ENCODE results near the gene IGF2BP3.
"Not testable (repeated sequence)": the region's sequence is repeated elsewhere in the genome, so short reads cannot be mapped to it uniquely, and the experiment has no call there.

The IGF2BP3 gene

DNA sequence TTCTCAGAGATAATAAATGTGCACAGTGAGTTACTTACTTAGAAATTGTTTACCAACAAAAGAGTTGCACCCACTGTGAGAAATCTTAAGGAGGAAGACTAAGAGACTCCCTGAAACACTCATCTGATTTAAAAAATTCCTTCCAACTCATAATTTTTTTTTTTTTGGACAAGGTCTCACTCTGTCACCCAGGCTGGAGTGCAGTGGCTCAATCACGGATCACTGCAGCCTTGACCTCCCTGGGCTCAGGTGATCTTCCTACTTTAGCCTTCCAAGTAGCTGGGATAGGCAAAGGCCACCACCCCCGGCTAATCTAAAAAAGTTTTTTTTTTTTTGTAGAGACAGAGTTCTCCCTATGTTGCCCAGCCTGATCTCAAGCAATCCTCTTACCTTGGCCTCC lies 135.2 kb downstream of the IGF2BP3 start:
- ATAC-seq: no peak
- Mint-ChIP-seq H3K27ac (no peak overlapping the region), H3K4me1 (no peaks in the 10 kb centered on the region), H3K9me3 (no peaks in the 10 kb centered on the region), H3K4me3 (no peak overlapping the region), H3K27me3 (no peaks in the 10 kb centered on the region)
- DNase-seq: no peak

DNA sequence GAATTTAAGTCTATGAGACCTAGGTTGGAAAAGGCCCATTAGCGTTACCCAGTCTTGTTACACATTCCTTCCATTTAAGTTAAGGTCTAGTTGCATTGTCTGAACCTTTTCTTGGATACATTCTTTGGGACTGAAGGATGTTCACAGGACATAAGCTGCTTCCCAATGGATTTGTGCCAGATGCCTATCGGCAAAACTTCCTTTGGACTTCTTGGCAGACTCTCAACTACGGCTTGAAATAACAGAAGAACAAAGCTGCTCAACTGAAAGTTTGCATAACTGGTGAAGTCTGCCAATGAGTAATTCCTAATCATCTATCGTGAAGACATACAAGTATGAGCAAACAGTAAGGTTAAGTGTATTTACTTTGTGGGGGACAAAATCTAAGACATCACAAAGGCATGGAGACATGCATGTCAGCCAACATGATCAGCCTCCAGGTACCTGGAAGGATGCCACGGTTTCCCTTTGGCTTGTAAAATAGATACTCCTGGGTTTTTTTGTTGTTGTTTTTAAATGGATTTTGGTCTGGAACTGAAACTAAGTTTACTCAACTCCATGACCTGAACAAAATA lies 135.7 kb downstream of the IGF2BP3 start:
- H3K9me3 Mint-ChIP-seq: no peaks in the 10 kb centered on the region
- DNase-seq (no peak), ATAC-seq (no peak)
- H3K27ac Mint-ChIP-seq: no peak overlapping the region
- H3K4me3 Mint-ChIP-seq: no peak overlapping the region
- H3K27me3 Mint-ChIP-seq: no peaks in the 10 kb centered on the region
- H3K4me1 Mint-ChIP-seq: no peaks in the 10 kb centered on the region

DNA sequence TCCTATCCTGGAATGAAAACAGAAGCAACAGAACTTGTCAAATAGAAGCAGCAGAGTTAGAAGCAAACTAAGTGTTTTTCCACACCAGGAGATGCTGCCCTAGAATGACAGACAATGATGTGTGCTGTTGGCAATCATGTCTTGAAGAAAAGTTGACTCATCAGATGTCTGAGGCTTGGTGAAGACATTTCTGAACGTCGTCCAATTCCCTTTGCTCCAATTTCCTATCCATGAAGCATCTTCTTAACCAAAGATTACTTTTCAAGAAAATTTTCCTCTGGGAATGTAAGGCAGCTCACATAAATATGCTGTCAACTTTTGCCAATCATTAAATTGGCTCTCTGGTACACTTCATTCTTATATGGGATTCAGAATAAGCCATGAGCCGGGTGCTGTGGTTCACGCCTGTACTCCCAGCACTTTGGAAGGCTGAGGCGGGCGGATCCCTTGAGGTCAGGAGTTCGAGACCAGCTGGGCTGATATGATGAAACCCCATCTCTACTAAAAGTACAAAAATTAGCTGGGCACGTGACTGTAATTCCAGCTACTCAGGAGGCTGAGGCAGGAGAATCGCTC lies 136.5 kb downstream of the IGF2BP3 start:
- no peak for DNase-seq
- Mint-ChIP-seq H3K4me3 (no peak overlapping the region), H3K9me3 (no peaks in the 10 kb centered on the region), H3K27me3 (no peaks in the 10 kb centered on the region), H3K27ac (no peak overlapping the region), H3K4me1 (no peaks in the 10 kb centered on the region)
- no peak for ATAC-seq

DNA sequence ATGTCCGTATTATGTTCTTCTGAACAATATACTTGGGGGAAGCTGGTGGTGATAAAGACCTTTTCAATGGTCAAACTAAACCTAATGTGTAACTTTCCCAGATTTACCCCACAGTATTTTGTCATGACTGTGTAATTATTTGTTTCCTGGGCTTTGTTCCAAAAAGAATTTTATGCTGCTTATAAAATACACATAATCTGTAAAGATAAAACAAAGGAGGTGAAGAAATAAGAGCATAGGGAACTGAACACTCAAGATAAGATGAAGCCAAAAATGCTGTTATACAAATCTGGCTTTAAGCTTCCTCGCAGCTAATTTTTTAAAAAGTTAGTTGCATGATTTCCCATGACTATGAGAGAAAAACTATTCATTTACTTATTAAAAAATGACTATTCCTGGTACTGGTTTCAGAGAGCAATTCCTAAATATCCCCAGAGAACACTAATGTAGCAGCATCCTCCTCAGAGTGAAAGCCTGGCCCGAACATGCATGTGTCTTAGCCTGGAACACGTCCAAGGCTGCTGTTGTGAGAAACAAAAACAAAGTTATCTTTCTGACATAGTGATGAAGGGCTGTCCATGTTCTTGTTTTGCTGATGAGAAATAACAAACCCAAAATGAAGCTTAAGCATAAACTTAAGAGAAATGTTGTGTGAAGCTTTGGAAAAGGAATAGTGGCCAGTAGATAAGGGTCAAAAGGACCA lies 137.2 kb downstream of the IGF2BP3 start:
- no peak for DNase-seq
- Mint-ChIP-seq H3K4me1 (no peaks in the 10 kb centered on the region), H3K27me3 (no peaks in the 10 kb centered on the region), H3K27ac (no peak overlapping the region), H3K4me3 (no peak overlapping the region), H3K9me3 (no peaks in the 10 kb centered on the region)
- no peak for ATAC-seq

DNA sequence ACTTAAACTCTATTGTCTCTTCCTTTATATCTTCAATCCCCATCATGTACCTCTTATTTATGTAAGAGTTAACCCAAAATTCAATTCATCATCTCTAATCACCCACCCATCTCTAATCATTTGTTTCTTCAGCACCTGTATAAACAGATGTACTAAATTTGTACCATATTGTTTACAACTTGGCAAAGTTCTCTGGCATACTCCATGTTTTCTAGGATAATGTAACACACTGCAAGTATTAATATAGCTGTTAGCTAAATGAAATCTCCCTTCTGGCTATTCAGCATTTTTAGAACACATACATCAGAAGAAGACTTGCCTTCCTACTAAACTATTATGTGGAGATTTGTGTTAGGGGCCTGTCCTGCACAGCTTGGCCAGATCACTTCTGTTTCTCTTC lies 138.1 kb downstream of the IGF2BP3 start:
- no peaks in the 10 kb centered on the region for H3K27me3 Mint-ChIP-seq
- H3K4me3 Mint-ChIP-seq: no peak overlapping the region
- no peaks in the 10 kb centered on the region for H3K4me1 Mint-ChIP-seq
- ATAC-seq (no peak), DNase-seq (no peak)
- H3K9me3 Mint-ChIP-seq: no peaks in the 10 kb centered on the region
- no peak overlapping the region for H3K27ac Mint-ChIP-seq

DNA sequence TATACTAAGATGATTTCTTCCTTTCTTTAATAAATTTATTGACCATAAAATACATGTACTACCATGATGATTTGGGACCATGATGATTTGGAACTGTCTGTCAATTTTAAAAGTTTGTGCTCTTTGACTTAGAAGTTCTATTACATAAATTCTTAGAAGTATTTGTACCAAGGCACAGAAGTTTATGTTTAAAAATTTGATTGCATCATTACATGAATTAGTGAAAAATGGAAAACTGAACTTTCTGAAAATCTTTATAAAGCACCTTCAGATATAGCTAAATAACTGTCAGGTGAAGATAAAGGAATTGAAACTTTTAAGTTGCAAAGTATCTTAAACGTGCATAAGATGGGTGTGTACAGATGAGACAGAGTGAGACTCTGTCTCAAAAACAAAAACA lies 139.2 kb downstream of the IGF2BP3 start:
- no peak for DNase-seq
- ATAC-seq: no peak
- Mint-ChIP-seq H3K4me3 (no peak overlapping the region), H3K9me3 (no peaks in the 10 kb centered on the region), H3K4me1 (no peaks in the 10 kb centered on the region), H3K27ac (no peak overlapping the region), H3K27me3 (no peaks in the 10 kb centered on the region)

DNA sequence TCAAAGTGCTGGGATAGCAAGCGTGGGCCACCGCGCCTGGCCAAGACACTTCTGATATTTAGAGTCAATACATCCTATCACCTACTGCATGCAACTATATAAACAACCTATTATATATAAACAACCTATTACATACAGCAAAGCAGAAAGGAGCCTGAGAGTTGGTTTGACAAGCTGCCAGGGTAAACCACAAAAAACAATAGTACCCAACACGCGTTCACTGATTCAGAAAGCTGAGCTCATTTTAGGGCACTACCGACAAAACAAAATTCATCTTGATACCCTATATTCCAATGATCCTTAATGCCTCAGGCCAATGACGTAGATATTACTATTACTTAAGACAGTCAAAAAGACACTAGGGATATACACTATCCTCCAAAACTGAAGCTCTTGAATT lies 154.9 kb downstream of the IGF2BP3 start:
- DNase-seq (no peak), ATAC-seq (no peak)
- Mint-ChIP-seq H3K27me3 (no peaks in the 10 kb centered on the region), H3K4me1 (peaks cover 13% of the 10 kb centered on the region), H3K27ac (no peak overlapping the region), H3K9me3 (no peaks in the 10 kb centered on the region), H3K4me3 (no peak overlapping the region)

DNA sequence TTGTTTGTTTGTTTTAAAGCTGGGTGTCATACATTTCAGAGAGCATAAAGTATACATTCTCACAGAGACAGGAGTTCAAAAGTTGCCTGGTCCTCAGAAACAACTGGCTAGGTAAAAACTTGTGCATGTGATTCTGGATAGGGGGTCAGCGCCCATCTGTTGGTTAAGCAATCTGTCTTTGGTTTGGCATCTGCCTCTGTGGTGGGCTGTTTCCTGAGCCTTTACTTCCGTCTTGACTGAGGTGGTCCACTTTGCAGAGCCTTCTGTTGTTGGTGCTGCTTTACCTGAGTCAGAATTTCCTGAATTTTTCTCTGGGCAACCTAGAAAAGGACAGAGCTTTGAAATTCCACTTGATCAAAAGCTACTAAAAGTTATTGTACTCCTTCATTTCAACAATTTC lies 158.2 kb downstream of the IGF2BP3 start:
- not testable (repeated sequence) for ATAC-seq, H3K9me3 Mint-ChIP-seq, H3K27me3 Mint-ChIP-seq

DNA sequence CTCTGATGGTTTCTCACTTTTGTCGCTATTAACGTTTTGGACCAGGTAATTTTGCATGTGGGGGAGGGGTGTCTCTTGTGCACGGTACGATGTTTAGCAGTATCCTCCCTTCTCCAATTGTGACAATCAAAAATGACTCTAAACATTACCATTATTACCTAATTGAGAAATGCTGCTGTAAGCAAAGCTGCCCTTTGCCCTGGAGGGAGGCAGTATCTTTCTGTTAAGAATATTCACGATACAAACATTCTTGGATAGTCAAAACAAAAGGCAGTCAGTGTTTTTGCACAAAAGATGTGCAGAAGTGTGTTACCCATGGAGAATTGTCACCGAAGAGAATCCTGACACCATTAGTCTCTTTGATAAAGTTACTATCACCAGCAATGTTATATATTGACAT lies 161.5 kb downstream of the IGF2BP3 start:
- H3K4me3 Mint-ChIP-seq: no peak overlapping the region
- no peaks in the 10 kb centered on the region for H3K27me3 Mint-ChIP-seq
- no peak for DNase-seq
- peaks cover 32% of the 10 kb centered on the region for H3K4me1 Mint-ChIP-seq
- no peak overlapping the region for H3K27ac Mint-ChIP-seq
- no peaks in the 10 kb centered on the region for H3K9me3 Mint-ChIP-seq
- no peak for ATAC-seq

More for the DNA sequence above, 158.2 kb downstream of the IGF2BP3 start:
- H3K4me3 Mint-ChIP-seq, DNase-seq, H3K27ac Mint-ChIP-seq: not testable (repeated sequence)
- H3K4me1 Mint-ChIP-seq: peaks cover 11% of the 10 kb centered on the region

DNA sequence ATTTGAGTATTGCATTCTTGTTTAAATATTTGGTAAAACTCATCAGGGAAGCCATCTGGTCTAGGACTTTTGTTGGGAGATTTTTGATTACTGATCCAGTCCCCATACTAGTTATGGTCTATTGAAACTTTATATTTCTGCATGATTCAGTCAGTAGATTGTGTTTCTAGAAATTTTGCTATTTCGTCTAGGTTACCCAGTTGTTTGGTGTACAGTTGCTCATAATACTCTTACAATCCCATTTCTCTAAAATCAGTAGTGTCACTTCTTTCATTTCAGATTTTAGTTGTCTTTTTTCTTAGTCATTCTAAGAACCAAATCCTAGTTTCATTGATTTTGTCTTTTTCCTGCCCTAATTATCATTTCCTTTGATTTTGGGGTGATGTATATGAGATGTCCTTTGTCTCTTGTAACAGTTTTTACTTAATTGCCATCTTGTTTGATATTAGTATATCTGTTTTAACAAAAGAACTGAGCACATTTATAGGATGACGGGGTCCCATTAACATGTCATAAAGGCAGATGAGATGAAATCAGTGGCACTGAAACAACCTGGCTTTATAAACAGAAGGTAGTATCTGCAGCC lies 163.3 kb downstream of the IGF2BP3 start:
- Mint-ChIP-seq H3K4me3 (peak overlapping the region in 1 of 2 donors; percentile 38), H3K9me3 (no peaks in the 10 kb centered on the region), H3K27me3 (no peaks in the 10 kb centered on the region), H3K27ac (peak overlapping the region in 1 of 2 donors; percentile 40), H3K4me1 (peaks cover 46% of the 10 kb centered on the region)
- DNase-seq (no peak), ATAC-seq (peak; percentile 73)

DNA sequence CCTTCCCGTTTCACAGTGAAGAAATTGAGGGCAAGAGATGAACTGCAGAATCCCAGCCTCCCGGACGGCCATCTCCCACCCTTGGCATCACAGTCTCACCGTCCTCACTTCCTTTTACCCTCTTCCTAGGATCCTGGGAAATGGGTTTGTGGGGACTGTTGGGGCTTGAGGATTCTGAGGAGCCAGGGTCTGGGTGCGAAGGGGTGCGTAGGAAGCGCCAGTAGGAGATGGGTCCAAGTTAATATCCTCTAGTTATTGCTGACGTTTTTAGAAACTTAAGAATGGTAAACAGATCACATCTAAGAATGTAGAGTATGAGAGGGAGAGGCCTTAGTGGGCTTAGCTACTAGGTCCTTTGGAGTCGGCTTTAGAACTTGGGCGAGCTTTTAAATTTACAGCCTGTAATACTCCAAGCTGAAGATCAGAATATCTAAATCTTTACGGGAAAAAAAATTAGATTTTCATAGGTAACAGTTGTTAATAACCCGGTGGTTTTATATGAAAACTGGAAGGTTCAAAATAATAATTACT lies 170.5 kb downstream of the IGF2BP3 start:
- no peaks in the 10 kb centered on the region for H3K27me3 Mint-ChIP-seq
- peaks cover 48% of the 10 kb centered on the region for H3K4me1 Mint-ChIP-seq
- DNase-seq (peak in 1 of 2 donors; percentile 10), ATAC-seq (peak; percentile 13)
- peak overlapping the region; percentile 83 to 88 for H3K4me3 Mint-ChIP-seq
- H3K27ac Mint-ChIP-seq: peak overlapping the region; percentile 81 to 94
- peaks cover 0 to 4% of the 10 kb centered on the region in 2 donors for H3K9me3 Mint-ChIP-seq

DNA sequence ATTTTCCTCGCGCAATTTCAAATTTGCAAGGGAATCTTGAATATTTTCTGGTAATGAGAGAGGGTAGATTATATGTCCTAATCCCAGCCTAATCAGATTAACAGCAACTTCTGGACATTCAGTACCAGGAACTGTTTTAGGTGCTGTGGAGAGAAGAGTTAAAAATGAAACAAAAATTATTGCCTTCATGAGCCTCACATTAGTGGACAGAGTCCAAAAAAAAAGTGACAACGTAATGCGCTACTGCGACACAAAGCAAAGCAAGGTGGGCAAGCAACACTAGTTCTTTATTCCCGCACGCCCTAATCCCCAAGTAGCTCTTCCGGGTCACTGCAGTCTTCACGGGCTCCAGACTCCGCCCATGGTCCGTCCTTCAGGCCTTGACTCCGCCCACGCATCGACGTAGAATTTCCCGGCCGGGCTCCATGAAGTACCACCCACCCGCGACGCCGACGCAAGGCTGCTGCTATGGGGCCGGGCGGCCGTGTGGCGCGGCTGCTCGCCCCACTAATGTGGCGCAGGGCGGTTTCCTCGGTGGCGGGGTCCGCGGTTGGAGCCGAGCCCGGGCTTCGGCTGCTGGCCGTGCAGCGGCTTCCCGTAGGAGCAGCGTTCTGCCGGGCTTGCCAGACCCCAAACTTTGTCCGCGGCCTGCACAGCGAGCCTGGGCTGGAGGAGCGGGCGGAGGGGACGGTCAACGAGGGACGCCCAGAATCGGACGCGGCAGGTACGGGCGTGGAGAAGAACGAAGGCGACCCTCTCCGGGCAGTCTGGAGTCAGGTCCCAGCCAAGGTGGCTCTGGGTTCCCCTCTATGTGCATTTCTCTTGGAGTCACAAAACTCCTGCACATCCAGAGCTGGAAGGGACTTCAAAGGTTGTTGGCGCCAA lies 171.2 kb downstream of the IGF2BP3 start, which contains the start of gene MALSU1:
MALSU1 (plus strand) TSS at position 455 of the 885 bp plus-strand sequence; CDS start at position 469, 14 bp downstream.
- ATAC-seq: peak; percentile 98
- peak within 1 kb of the TSS; percentile 83 to 88 for H3K4me3 Mint-ChIP-seq
- no peaks in the 10 kb centered on the region for H3K27me3 Mint-ChIP-seq
- H3K4me1 Mint-ChIP-seq: peaks cover 41% of the 10 kb centered on the region
- peak; percentile 94 to 96 for DNase-seq
- H3K27ac Mint-ChIP-seq: peak within 1 kb of the TSS; percentile 81 to 94
- peaks cover 0 to 4% of the 10 kb centered on the region in 2 donors for H3K9me3 Mint-ChIP-seq

DNA sequence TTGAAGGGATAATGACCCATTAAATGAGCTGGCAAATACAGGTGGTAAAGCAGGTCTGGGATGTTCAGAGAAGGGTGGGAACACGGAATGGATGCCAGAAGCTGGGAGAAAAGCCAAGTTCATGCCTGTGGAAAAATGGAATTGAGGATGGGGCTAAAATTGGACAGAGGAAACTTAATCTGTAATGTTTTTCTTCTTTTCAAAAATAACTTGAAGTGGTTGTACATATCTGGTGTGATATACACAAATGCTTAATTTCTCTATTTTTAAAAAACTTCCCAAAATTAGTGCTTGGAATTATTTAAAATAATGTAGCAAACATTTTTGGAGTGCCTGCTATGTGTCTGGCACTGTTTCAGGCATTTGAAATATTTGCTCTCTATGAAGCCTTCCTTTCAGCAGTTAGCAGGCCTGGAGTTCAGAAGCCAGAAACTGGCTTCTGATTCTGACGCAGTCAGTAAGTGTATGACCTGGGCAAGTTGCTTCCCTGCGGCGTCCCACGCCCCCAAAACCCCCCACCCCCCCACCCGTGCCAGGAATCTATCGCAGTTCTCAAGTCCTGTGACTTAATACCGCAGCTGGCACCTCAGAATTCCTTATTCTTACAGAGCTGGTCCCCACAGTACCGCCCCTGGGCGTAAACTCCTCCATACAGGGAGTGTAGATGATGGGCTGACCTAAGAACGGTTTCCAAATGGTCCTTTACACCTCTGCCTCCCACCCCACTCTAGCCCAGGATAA lies 172.0 kb downstream of the IGF2BP3 start:
- ATAC-seq (no peak), DNase-seq (no peak)
- peaks cover 37% of the 10 kb centered on the region for H3K4me1 Mint-ChIP-seq
- no peaks in the 10 kb centered on the region for H3K27me3 Mint-ChIP-seq
- H3K9me3 Mint-ChIP-seq: peaks cover 0 to 4% of the 10 kb centered on the region in 2 donors
- peak overlapping the region; percentile 81 to 94 for H3K27ac Mint-ChIP-seq
- peak overlapping the region; percentile 83 to 88 for H3K4me3 Mint-ChIP-seq

DNA sequence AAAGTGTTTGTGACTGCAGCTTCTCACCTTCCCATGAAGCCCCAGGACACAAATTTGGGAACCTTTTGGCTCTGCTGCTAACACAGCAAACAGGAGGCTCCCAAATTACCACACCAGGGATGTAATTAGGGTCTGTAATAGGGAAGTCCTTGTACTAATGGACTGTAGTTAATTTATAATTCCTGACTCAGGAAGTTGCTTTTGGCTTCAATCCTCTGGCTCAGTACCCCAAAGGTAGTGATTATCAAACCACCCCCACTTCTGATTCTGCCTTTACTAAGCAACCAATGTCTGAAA lies 174.9 kb downstream of the IGF2BP3 start:
- ATAC-seq: no peak
- no peak overlapping the region for H3K27ac Mint-ChIP-seq
- peaks cover 16% of the 10 kb centered on the region for H3K4me1 Mint-ChIP-seq

More for the DNA sequence above, 174.9 kb downstream of the IGF2BP3 start:
- no peaks in the 10 kb centered on the region for H3K27me3 Mint-ChIP-seq
- no peak for DNase-seq
- H3K9me3 Mint-ChIP-seq: peaks cover 0 to 4% of the 10 kb centered on the region in 2 donors
- no peak overlapping the region for H3K4me3 Mint-ChIP-seq
